GM19025 (cell line): ENCODE data around the gene NEXN.
A peak's percentile ranks its signal among the peaks of the same experiment; 100 is the strongest.
"Not testable (repeated sequence)": the region's sequence is repeated elsewhere in the genome, so short reads cannot be mapped to it uniquely, and the experiment has no call there.

ENCODE experiments used
- ATAC-seq: cut with Tn5 transposase; IDR thresholded peaks from one replicate; pipeline ENCODE4 v1.9.1; 2021; ENCODE audit warnings: mild to moderate bottlenecking, low read depth, moderate library complexity; ENCODE audit not compliant: unreplicated experiment

NEXN gene

DNA sequence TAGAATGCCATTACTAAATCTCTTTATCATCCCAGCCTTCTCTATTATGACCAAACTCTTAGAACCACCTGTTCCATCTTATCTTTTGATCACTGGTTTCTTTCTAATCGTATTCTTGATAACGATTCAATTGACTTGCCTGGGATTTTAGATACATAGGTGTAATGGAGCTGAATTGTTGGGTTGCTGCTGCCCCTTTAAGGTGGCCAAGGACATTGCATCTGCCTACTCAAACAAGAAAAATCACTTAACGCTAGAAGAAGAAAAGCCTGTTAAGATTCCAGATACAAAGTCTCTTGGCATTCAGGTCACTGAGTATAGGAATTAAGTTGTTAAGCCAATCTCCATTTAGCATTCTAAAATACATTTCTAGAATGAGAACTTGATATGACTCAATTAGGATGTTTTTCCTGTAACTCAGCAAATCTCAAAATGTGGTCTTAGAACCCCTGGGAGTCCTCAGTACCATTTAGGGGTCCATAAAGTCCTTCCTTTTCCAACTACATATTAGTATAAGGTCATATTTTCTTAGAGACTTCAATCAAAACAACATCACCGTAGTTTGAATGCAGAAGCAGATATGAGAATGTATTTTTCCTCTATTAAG lies 12.4 kb downstream of the NEXN start:
- no peak for ATAC-seq

DNA sequence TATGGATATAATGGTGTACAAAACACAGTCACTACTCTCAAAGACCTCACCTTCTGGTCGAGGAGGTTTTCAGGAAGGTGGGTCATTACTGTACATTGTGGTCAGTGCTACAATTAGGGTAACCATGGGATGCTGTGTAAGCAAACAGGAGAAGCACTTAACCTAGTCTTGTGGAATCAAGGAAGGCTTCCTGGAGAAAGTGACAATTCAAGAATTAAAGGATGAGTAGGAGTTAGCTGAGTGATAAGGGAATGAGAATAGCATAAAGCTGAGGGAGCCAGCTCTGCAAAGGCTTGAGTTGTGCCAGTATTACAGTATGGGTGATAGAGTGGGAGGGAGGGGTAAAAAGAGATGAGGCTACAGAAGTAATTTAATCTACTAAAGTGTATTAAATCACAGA lies 17.2 kb downstream of the NEXN start:
- no peak for ATAC-seq

DNA sequence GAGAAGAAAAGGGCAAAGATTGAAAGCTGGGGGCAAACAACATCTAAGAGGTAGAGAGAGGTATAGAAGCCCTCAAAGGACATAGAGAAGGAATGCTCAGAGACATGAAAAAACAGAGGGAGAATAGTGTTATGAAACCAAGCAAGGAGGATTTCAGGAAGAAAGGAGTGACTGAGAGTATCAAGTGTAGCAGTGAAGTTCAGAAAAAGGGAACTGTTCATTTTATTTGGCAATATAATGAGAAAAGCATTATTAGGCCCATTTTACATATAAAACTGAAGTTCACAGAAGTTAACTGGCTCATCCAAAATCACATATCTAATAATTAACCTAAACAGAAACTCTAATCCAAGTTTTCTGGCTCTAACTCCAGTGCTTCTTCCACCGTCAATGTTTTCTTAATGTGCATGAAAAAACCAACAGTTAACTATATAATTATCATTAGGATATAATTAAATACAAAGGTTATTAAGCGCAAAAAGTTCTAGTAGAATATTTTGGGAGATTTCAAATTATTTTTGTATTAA lies 17.7 kb downstream of the NEXN start:
- ATAC-seq = no peak

DNA sequence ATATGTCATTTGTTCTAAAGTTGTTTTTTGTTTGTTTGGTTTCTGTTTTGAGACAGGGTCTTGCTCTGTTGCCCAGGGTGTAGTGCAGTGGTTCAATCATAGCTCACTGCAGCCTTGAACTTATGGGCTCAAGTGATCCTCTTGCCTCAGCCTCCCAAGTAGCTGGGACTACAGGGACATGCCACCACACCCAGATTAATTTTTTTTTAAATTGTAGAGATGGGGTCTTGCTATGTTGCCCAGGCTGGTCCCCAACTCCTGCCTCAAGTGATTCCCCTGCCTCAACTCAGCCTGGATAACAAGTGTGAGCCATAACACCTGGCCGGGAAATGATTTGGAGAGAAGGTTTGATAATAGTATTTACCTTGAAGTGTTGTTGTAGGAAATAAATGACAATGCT lies 18.2 kb downstream of the NEXN start:
- ATAC-seq = no peak

DNA sequence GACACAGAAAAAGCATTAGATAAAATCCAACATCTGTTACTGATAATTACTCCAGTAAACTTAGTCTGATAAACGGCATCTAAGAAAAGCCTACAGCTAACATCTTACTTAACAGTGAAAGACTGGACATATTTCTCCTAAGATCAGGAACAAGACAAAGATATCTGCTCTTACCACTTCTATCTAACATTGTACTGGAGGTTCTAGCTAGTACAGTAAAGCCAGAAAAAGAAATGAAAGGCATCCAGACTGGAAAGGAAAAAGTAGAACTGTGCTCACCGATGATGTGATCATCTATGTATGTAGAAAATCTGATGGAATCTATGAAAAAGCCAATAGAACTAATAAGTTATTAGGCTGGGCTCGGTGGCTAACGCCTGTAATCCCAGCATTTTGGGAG lies 21.7 kb downstream of the NEXN start:
- no peak for ATAC-seq

DNA sequence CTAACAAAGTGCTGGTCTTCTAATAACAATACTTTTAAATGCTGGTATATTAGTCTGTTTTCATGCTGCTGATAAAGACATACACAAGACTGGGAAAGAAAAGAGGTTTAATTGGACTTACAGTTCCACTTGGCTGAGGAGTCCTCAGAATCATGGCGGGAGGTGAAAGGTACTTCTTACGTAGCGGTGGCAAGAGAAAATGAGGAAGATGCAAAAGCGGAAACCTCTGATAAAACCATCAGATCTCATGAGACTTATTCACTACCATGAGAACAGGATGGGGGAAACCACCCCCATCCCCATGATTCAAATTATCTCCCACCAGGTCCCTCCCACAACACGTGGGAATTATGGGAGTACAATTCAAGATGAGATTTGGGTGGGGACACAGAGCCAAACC lies 30.5 kb downstream of the NEXN start:
- not testable (repeated sequence) for ATAC-seq

DNA sequence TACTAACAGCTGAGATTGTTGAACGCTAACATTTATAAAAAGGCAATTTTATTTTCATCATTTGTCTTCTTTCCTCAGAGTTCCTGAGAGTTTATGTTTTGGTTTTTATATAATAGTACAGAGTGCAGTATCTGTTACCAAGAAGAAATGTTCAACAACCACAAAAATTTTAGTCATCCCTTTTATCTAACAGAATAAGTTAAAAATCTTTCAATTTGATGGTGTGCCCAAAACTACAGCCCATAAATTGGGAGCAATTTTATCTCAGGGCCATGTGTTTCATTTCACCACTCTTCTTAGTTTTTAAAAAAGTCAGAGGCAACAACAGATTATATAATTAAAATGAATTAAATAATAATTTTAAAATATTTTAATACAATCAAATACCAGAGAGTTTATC lies 37.1 kb downstream of the NEXN start:
- no peak for ATAC-seq

DNA sequence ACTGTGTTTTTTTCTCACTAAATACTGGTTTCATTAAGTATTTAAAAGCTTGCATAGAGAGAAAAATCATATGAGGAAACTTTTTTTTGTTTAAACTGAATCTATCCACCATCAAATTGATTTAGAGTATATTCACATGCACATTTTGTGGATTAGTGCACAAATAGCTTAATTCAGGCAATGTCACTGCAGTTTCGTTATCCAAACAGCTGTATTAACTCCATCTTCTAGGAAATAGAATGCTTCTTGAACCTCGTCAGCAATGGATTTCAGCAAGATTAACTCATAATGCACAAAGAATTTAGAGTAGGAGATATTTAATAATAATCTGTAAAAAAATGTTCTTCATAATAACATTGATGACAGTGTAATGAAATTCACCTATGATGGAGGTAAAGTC lies 37.5 kb downstream of the NEXN start:
- no peak for ATAC-seq

DNA sequence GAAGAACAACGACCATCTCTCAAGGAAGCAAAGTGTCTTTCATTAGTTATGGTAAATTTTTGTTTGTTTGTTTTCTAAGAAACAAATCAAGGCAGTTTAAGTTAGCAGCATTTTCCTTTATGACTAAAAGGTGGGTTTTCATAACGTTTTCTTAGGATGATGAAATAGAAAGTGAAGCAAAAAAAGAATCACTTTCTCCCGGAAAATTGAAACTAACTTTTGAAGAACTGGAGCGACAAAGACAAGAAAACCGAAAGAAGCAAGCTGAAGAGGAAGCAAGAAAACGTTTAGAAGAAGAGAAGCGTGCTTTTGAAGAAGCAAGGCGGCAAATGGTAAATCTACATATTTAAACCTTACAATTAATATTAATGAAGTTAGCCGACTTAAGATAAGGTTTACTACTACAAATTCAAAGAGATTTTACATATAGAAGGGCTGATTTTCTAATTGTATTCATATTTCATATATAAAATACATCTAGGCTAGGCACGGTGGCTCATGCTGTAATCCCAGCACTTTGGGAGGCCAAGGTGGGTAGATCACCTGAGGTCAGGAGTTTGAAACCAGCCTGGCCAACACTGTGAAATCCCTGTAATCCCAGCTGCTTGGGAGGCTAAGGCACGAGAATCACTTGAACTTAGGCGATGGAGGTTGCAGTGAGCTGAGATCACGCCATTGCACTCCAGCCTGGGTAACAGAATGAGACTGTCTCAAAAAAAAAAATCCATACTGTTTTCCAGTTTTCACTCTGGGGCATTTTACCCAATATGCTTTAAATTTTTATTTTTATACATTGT lies 38.3 kb downstream of the NEXN start:
- ATAC-seq = peak; percentile 51

DNA sequence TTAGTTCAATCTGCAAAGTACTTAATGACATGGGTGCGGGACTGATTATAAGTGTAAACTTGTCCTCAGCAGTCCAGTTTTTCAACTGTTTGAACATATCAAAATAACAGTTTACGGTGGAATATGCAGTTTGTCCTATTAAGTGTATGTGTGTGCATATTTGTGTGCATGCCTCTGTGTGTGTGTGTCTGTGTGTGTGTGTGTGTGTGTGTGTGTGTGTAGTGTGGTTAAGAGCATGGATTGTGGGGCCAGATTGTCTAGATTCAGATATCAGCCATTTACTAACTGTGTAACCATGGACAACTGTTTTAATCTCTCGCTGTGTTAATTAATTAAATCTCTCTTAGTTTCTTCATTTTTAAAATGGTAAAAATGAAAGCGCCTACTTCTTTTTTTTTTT lies 39.0 kb downstream of the NEXN start:
- ATAC-seq = no peak

DNA sequence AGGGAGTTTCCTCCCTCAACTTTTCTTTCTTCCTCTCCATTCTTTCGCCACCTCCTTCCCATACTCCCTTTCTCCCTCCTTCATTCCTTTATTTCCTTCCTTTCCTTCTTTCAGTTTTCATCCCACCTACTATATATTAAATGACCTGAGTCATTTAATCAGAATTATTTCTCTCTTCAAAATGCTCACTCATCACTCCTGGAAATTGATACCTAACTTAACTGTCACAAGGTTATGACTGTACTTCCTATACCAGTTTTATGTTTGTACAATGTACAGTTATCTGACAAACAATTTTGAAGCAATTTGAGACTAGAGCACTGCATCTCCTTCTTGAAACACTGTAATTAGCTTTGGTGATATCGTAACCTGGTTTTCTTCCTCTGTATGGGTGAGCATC lies 41.4 kb downstream of the NEXN start:
- ATAC-seq = no peak

DNA sequence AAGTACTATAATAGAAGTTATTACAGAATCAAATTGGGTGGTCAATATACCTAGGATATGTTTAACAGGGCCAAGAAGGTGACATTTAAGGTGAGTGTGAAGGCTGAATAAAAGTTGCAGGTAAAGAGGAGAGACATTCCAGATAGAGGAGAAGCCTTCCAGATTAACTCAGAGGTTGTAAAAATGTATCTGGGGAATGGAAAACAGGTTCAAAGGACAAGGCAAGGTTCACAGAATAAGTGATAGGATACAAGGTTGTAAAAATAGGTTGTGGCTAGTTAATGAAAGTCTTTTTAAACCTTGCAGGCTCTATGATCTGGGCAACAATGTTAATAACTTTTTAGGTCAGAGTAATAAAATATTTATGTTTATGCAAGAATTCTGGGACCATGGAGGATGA lies 50.2 kb downstream of the NEXN start:
- no peak for ATAC-seq

DNA sequence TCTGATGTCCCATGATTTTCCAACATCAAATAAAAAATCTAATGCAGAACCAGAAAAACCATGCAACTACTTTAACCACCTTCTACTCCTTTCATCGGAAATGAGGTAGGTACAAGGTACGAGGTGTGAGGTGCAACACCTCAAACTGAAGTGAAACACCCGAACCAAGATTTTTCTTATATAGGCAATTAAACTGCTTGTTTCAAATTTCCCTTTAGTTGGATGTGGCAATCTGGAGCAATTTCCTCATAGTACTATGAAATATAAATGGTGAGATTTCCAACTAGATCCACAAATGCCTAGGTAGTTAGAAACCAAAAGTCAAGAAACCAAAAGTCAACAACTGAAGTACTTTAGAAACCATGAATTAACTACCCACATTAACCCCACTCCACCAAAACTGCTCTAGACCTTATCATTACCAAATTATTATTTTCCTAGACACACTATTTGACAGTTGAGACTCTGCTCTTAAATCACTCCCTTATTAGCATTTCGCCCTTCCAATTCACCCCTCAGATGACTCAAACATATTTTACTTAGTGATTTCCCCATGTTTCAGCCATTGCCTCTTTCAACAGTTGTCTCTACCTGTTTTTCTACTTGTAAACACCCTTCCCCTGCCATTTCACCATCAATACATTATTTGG lies 52.6 kb downstream of the NEXN start:
- no peak for ATAC-seq

DNA sequence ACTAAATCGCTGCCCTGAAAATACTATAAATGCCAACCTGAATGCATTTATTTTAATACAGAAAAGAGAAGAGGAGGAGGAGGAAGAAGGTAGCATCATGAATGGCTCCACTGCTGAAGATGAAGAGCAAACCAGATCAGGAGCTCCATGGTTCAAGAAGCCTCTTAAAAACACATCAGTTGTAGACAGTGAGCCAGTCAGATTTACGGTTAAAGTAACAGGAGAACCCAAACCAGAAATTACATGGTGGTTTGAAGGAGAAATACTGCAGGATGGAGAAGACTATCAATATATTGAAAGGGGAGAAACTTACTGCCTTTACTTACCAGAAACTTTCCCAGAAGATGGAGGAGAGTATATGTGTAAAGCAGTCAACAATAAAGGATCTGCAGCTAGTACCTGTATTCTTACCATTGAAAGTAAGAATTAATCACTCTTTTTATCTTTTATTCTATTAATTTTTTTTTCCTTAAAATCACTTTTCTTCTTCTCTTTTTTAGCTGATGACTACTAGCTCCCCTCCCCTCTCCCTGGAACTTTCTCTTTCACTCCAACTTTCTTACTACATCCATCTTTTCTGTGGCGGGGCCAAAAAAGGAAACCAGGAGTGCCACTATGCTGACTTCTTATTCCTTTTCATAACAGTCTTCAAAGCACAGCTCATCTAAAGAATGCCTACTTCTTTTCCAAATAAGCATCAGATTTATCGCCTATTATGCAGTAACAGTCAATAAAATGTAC lies 54.1 kb downstream of the NEXN start:
- ATAC-seq = no peak

DNA sequence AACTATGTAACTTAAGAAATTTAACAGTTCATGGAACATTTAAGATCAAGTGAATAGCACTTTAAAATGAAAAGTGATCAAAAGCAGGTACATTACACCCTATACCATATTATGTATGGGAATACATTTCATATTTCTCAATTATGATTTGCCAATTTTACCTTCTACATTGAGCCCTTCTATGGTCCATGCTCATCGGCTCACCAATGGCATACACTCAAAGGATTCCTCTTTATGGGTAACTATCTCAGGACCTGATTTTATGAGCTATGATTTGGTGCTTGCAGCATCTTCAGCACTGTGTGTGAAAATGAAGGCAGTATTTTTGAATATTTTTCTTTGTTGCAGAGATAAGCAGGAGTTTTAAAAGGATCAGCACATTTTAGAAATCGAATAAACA lies 56.9 kb downstream of the NEXN start:
- ATAC-seq = no peak

DNA sequence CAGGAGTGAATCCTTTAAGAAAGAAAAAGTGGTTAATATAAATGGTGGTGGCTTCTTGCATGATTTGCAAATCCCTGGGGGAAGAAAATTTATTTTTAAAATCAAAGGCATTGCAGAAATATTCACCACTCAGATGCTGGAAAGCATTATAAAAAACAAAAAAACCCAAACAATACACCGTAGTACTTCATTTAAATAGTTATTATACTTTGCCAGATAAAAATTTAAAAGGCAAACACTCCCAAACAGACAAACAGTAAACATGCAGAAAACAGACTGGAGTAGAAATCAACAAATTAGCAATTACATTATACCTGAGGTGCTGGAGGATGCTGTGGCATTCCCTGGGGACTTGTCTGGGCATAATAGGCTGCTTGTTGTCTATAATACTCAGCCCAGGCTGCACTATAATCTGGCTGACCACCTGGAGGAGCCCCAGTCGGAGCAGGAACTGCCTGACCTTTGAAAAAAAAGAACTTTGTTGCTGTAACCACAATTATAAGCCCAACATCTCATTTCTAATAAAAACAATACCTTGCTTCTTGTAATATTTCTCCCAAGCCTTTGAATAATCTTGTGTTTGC lies 60.5 kb downstream of the NEXN start:
- peak; percentile 49 for ATAC-seq

DNA sequence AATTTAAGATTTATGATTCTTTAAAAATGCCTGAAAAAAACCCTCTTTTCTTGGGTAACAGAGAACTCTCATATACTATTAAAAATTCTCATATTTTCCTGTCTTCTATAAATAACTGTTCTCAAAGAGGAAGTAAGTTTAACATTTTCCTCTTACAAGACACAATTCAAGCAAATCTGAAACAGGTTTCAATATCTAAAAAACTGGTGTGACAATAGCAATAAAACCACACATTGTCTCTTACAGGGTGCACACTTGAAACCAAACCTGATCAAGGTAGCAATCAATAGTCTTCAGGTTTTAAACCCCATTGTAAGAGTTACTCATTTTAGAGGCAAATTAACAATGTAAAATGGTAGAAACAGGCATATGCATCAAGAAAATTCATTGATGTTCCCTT lies 62.4 kb downstream of the NEXN start:
- no peak for ATAC-seq

DNA sequence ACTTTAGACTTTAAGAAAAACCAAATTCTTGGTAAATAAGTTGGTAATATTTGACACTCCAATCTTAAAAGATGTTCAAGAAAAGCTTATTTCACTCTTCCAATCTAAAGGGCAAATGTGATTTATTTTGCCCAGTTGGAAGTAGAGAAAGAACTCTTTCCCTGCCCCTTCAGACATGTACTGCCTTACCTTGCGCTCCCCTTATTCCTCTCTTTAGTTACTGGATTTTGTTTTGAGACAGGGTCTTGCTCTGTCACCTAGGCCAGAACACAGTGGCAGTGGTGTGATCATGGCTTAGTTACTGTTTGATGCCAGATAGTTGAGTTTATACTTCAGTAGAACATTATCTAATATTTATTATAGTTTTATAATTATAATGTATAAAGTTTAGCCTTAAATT lies 62.9 kb downstream of the NEXN start:
- ATAC-seq = no peak

DNA sequence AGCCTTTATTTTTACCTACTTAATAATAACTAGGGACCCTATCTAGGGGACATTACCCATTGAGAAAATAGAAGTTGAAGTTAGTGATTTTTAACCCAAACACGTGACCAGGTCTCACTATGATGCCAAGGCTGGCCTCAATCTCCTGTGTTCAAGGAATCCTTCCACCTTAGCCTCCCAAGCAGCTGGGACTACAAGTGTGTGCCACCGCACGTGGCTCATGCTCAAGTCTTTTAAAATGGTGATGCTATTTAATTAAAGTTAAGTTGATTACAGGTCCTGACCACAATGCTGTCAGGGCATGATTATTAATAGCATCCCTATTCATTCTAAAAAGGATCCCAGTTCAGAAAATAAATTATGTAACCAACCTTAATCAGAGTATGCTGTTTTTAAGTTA lies 65.5 kb downstream of the NEXN start:
- no peak for ATAC-seq

DNA sequence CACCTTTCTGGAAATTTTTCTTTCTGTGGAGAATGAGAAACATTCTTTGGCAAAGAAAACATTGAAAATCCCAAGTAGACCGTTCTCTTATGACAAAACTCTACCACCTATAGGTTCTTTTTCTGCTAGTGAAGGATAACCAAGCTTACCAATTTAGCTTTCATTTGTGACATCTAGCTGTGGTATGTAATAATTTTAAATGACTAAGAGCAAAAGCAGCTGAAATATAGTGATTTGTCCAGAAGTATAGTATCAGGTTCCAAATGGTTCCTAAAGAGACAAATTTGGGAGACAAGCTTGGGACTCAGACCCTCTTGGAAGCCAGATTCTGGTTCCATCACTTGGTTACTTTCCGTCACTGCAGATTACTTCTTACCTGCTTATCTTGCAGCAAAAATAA lies 66.1 kb downstream of the NEXN start:
- no peak for ATAC-seq

DNA sequence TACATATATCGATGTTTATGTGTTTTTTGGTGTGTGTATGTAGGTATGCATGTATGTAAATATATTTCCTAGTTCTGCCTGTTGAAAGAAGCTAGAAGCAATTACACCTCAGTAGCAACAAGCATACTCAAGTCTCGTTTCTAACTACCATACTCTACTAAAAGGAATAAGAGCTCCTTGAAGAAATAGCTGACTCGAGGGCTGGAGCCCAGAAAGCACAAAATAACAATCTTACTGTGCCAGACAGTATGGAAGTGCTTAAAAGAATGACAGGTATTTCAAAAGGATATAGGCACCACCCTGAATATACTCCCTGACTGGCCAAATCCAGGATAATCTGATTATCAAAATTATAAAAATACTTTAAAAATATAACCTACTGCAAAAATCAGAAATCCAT lies 67.3 kb downstream of the NEXN start:
- ATAC-seq = no peak
